ENCODE measurements around the gene TBCD.

- TF ChIP-seq CTCF (conservative IDR thresholded peaks at IDR 0.05 in 1 of 2, IDR thresholded peaks at IDR 0.05 in 1 of 2; ENCODE audit: low read depth in 1 of 2, low read length in 2 of 2) (no peak), EZH2 (IDR thresholded peaks at IDR 0.05; ENCODE audit: low read length, missing control alignments) (no peak)
Observed at GRCh38 chr17:82973456-82974135, 221.7 kb downstream of the TBCD start.

Measured in fibroblast of lung (primary cell).